DLD1 (cell line): ENCODE data around the gene PRKAR2B.
"Not testable (repeated sequence)": the region's sequence is repeated elsewhere in the genome, so short reads cannot be mapped to it uniquely, and the experiment has no call there.

ENCODE experiments used
- in situ Hi-C: cut with HindIII; loops from 2 replicates; pipeline ENCODE4 v1.10.0; 2017; ENCODE audit warnings: low sequenced_read_pairs

Gene PRKAR2B

GRCh38 chr7:107026166-107026565 lies 18.3 kb upstream of the PRKAR2B start:
- in situ Hi-C loops = no loop called here

GRCh38 chr7:107027208-107027607 lies 17.3 kb upstream of the PRKAR2B start:
- in situ Hi-C loops = no loop called here

GRCh38 chr7:107029061-107029763 lies 15.3 kb upstream of the PRKAR2B start:
- in situ Hi-C loops = no loop called here

- in situ Hi-C loops = no loop called here
These were observed 14.7 kb upstream of the PRKAR2B start for GRCh38 chr7:107029764-107030286.

- in situ Hi-C loops = no loop called here
These were observed 12.5 kb upstream of the PRKAR2B start for GRCh38 chr7:107032050-107032449.

- in situ Hi-C loops = no loop called here
These were observed 11.6 kb upstream of the PRKAR2B start for GRCh38 chr7:107032720-107033438.

- in situ Hi-C loops = no loop called here
These were observed 10.0 kb upstream of the PRKAR2B start for GRCh38 chr7:107034553-107034952.

GRCh38 chr7:107035446-107035845 lies 9.1 kb upstream of the PRKAR2B start:
- in situ Hi-C loops = no loop called here

GRCh38 chr7:107036535-107036934 lies 8.0 kb upstream of the PRKAR2B start:
- in situ Hi-C loops = no loop called here

GRCh38 chr7:107037717-107038603 lies 6.5 kb upstream of the PRKAR2B start:
- in situ Hi-C loops = no loop called here

GRCh38 chr7:107039199-107039900 lies 5.2 kb upstream of the PRKAR2B start:
- in situ Hi-C loops = no loop called here

GRCh38 chr7:107041097-107041496 lies 3.4 kb upstream of the PRKAR2B start:
- in situ Hi-C loops = no loop called here

GRCh38 chr7:107041764-107042163 lies 2.7 kb upstream of the PRKAR2B start:
- in situ Hi-C loops = not testable (repeated sequence)

GRCh38 chr7:107042326-107042910 lies 2.1 kb upstream of the PRKAR2B start:
- in situ Hi-C loops = not testable (repeated sequence)

- in situ Hi-C loops = no loop called here
These were observed 1.0 kb upstream of the PRKAR2B start for GRCh38 chr7:107043491-107043890.

GRCh38 chr7:107043921-107044346 lies 571 bp upstream of the PRKAR2B start:
- in situ Hi-C loops = no loop called here

- in situ Hi-C loops = no loop called here
These were observed 873 bp downstream of the PRKAR2B start for GRCh38 chr7:107045195-107045960.

GRCh38 chr7:107045980-107046379 lies 1.5 kb downstream of the PRKAR2B start:
- in situ Hi-C loops = no loop called here

- in situ Hi-C loops = no loop called here
These were observed 2.2 kb downstream of the PRKAR2B start for GRCh38 chr7:107046491-107047259.
